HepG2 (cell line): ENCODE data around the gene TBCE. TPM values are rescaled to one million over a fixed set of nuclear protein-coding genes. Genes with fewer than 3 reads are reported as not detected.

Experiments used
- FOXA3 ChIP-seq: IDR thresholded peaks from 2 replicates; pipeline ENCODE4 v1.6.1; 2016; ENCODE audit warnings: missing genetic modification reagents, missing compliant biosample characterization
- FOXC1 ChIP-seq: sonication (generic); formaldehyde crosslinking; IDR thresholded peaks from 2 replicates; pipeline ENCODE4 v1.8.0; 2022; ENCODE audit warnings: mild to moderate bottlenecking, missing genetic modification reagents, borderline replicate concordance
- HDAC1 ChIP-seq: sonication (generic); formaldehyde crosslinking; IDR thresholded peaks from 2 replicates; pipeline ENCODE4 v1.5.1; 2020; ENCODE audit warnings: mild to moderate bottlenecking, missing genetic modification reagents
- KDM1A ChIP-seq: IDR thresholded peaks from 2 replicates; pipeline ENCODE4 v1.6.1; 2016; ENCODE audit warnings: missing compliant biosample characterization
- NR2F6 ChIP-seq, 2 experiments: IDR thresholded peaks; 2 replicates each; pipeline ENCODE4 v1.6.1; 2016; ENCODE audit warnings: antibody characterized with exemption in 1 of 2, mild to moderate bottlenecking in 1 of 2
- PREB ChIP-seq: sonication (generic); formaldehyde crosslinking; IDR thresholded peaks from 2 replicates; pipeline ENCODE4 v1.4.0; 2020; ENCODE audit warnings: missing genetic modification reagents
- RNF2 ChIP-seq: fragments of 450-650 bp; conservative IDR thresholded peaks from 2 replicates; pipeline ENCODE4 v1.6.1; 2016; ENCODE audit warnings: low read depth
- TBL1XR1 ChIP-seq: fragments of 150-350 bp; IDR thresholded peaks from 2 replicates; pipeline ENCODE4 v1.6.1; 2014; ENCODE audit warnings: borderline replicate concordance, low read length; ENCODE audit not compliant: partially characterized antibody
- TCF7L2 ChIP-seq: IDR thresholded peaks from 2 replicates; pipeline ENCODE4 v1.6.1; 2011; ENCODE audit warnings: mild to moderate bottlenecking, low read depth, low read length, moderate library complexity
- U2AF1 ChIP-seq: fragments of 200-400 bp; formaldehyde crosslinking; optimal IDR thresholded peaks from 2 replicates; pipeline ENCODE3; 2017; ENCODE audit warnings: mild to moderate bottlenecking, low read depth, low read length
- ZBTB40 ChIP-seq, 2 experiments: fragments of 450-650 bp in 1 of 2; sonication (generic) in 1 of 2; formaldehyde crosslinking in 1 of 2; IDR thresholded peaks; 2 replicates each; pipeline versions ENCODE4 v1.6.1 to v1.8.0; 2016 to 2022; ENCODE audit warnings: antibody characterized with exemption in 1 of 2, mild to moderate bottlenecking in 1 of 2, missing genetic modification reagents in 1 of 2
- ZNF256 ChIP-seq: sonication (generic); formaldehyde crosslinking; conservative IDR thresholded peaks from 2 replicates; pipeline ENCODE4 v1.4.0; 2020; ENCODE audit warnings: missing genetic modification reagents
- ZNF3 ChIP-seq: IDR thresholded peaks from 2 replicates; pipeline ENCODE4 v1.7.0; 2017; ENCODE audit warnings: inconsistent platforms
- ZNF772 ChIP-seq: sonication (generic); formaldehyde crosslinking; IDR thresholded peaks from 2 replicates; pipeline ENCODE4 v1.5.0; 2020; ENCODE audit warnings: mild to moderate bottlenecking, missing genetic modification reagents
- ZNF891 ChIP-seq: sonication (generic); formaldehyde crosslinking; IDR thresholded peaks from 2 replicates; pipeline ENCODE4 v1.5.0; 2020; ENCODE audit warnings: mild to moderate bottlenecking, missing genetic modification reagents
- polyA plus RNA-seq, 8 experiments: library from polyadenylated mRNA; depleted of rRNA in 3 of 8; stranded (reverse) in 7 of 8; unstranded in 1 of 8; fragments of >200 nt; fragmentation: Illumina TruSeq in 4 of 8; extraction: Trizol in 4 of 8; gene quantifications; 2 replicates each; pipeline versions ENCODE4 v1.2.1 to v1.2.3, GENCODE V29; 2011 to 2016; ENCODE audit warnings: low read depth in 4 of 8, missing spikeins in 1 of 8, mixed read lengths in 1 of 8; ENCODE audit not compliant: insufficient read depth in 1 of 8
- total RNA-seq, 5 experiments: library from RNA; depleted of rRNA; stranded (reverse); fragments of >200 nt; fragmentation: Illumina TruSeq; extraction: Trizol; gene quantifications; 2 replicates each; pipeline ENCODE4 v1.2.3, GENCODE V29; 2016; ENCODE audit warnings: low read depth in 1 of 5
- TF ChIP-seq, protein P1 (sequence below): sonication (generic); formaldehyde crosslinking; IDR thresholded peaks from 2 replicates; pipeline ENCODE4 v1.5.1; 2020; ENCODE audit warnings: missing genetic modification reagents, mild to moderate bottlenecking, borderline replicate concordance

The TBCE gene
- total and polyA plus RNA-seq, 2 of the 13 experiments (the other 11 are each of a cell fraction or from before 2014, with no cell fraction given) = 25.6 to 31.1 TPM

GRCh38 chr1:235328271-235329138 lies 38.7 kb upstream of the TBCE start, which contains the start of gene GGPS1 (continued):
- TF ChIP-seq ZBTB40 (IDR thresholded peaks at IDR 0.05) (0 out of 2 replicates have a peak, but pooled peaks have one; percentile 22), ZBTB40 (CRISPR knock-in tag; IDR thresholded peaks at IDR 0.05) (no peak), PREB (CRISPR knock-in tag) (no peak; the same call in 1 of the 2 replicates), ZNF891 (CRISPR knock-in tag) (no peak), RNF2 (no peak), TBL1XR1 (peak; percentile 22), U2AF1 (no peak), ZNF772 (CRISPR knock-in tag) (peak; percentile 22; the same call in 1 of the 2 replicates), NR2F6 (IDR thresholded peaks at IDR 0.05) (no peak), NR2F6 (CRISPR knock-in tag; IDR thresholded peaks at IDR 0.05) (0 out of 2 replicates have a peak, but pooled peaks have one; percentile 2), ZNF3 (no peak), FOXC1 (no peak; the same call in 1 of the 2 replicates), FOXA3 (CRISPR knock-in tag) (no peak), ZNF256 (CRISPR knock-in tag) (no peak), KDM1A (CRISPR knock-in tag) (no peak), TCF7L2 (no peak), HDAC1 (CRISPR knock-in tag) (no peak; the same call in none of the 2 replicates)
- TF ChIP-seq, protein P1, sequence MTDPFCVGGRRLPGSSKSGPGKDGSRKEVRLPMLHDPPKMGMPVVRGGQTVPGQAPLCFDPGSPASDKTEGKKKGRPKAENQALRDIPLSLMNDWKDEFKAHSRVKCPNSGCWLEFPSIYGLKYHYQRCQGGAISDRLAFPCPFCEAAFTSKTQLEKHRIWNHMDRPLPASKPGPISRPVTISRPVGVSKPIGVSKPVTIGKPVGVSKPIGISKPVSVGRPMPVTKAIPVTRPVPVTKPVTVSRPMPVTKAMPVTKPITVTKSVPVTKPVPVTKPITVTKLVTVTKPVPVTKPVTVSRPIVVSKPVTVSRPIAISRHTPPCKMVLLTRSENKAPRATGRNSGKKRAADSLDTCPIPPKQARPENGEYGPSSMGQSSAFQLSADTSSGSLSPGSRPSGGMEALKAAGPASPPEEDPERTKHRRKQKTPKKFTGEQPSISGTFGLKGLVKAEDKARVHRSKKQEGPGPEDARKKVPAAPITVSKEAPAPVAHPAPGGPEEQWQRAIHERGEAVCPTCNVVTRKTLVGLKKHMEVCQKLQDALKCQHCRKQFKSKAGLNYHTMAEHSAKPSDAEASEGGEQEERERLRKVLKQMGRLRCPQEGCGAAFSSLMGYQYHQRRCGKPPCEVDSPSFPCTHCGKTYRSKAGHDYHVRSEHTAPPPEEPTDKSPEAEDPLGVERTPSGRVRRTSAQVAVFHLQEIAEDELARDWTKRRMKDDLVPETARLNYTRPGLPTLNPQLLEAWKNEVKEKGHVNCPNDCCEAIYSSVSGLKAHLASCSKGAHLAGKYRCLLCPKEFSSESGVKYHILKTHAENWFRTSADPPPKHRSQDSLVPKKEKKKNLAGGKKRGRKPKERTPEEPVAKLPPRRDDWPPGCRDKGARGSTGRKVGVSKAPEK = no peak
